ENCODE measurements around the gene KLHL36.

KLHL36 gene

DNA sequence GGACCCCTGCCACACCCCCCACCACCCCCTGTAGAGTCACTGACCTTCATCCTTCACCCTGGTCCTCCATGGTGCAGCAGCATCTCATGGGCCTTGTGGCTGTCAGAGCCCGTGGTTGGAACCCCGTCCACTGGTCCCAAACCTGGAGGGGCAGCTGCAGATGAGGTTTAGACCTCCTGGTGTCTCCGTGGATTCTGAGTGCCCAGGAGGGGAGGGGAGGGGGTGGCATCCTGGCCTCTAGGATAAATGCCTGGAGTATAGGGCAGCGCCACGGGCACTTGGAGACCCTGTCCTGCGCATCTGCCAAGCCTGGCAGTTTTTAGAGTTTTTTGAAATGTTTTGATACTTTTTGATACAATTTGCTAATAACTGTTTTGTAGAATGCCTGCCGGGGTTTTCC is 17.5 kb downstream of the KLHL36 start:
- no peak overlapping the region for H3K4me3 ChIP-seq (ENCODE audit: low read depth, low read length)
- TF ChIP-seq, protein P1, sequence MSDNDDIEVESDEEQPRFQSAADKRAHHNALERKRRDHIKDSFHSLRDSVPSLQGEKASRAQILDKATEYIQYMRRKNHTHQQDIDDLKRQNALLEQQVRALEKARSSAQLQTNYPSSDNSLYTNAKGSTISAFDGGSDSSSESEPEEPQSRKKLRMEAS (IDR thresholded peaks at IDR 0.05; ENCODE audit: low read depth, low read length) = no peak
- TF ChIP-seq MYC (IDR thresholded peaks at IDR 0.05; ENCODE audit: low read depth, low read length) = no peak
- no peak for TF ChIP-seq POLR2A (IDR thresholded peaks at IDR 0.05; ENCODE audit: extremely low read depth, insufficient read length)
- TF ChIP-seq, protein P2, sequence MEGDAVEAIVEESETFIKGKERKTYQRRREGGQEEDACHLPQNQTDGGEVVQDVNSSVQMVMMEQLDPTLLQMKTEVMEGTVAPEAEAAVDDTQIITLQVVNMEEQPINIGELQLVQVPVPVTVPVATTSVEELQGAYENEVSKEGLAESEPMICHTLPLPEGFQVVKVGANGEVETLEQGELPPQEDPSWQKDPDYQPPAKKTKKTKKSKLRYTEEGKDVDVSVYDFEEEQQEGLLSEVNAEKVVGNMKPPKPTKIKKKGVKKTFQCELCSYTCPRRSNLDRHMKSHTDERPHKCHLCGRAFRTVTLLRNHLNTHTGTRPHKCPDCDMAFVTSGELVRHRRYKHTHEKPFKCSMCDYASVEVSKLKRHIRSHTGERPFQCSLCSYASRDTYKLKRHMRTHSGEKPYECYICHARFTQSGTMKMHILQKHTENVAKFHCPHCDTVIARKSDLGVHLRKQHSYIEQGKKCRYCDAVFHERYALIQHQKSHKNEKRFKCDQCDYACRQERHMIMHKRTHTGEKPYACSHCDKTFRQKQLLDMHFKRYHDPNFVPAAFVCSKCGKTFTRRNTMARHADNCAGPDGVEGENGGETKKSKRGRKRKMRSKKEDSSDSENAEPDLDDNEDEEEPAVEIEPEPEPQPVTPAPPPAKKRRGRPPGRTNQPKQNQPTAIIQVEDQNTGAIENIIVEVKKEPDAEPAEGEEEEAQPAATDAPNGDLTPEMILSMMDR (IDR thresholded peaks at IDR 0.05; ENCODE audit: low read depth, low read length) = no peak
- no peak for DNase-seq (ENCODE audit: low read depth)

DNA sequence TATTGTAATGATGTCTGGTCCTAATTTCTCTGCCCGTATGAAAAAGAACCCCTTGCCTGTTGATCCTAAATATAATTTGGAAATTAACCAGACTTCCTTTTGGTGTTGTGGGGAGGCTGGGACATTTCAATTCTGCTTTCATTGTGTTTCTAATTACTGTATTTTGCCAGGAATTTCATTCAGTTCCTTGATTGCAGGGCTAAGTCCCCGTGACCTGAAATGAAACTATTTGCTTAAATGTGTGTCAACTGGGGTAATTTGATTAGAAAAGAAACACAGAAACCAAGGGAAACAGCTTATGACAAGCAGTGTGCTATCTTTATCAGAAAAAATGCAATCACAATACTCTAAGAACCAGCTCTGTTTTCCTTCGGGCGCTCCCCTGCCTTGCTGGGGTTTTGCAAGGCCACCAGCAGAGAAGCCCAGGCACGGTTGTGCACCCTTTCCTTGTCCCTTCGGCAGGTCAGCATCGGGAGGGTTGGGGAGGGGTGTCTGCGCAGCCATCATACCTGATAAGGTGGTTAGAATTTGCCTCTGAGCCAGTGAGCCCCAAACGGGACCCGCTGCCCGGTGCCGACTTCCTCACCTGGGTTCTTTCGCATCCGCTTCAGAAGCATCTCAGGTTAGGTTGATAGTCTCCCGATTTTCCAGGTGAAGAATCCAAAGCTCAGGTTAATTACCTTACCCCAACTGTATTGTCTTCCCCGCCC is 19.4 kb downstream of the KLHL36 start:
- TF ChIP-seq, protein P1 (IDR thresholded peaks at IDR 0.05; ENCODE audit: low read depth, low read length) = no peak
- TF ChIP-seq, protein P2 (IDR thresholded peaks at IDR 0.05; ENCODE audit: low read depth, low read length) = no peak
- TF ChIP-seq POLR2A (IDR thresholded peaks at IDR 0.05; ENCODE audit: extremely low read depth, insufficient read length) = no peak
- TF ChIP-seq MYC (IDR thresholded peaks at IDR 0.05; ENCODE audit: low read depth, low read length) = no peak
- no peak overlapping the region for H3K4me3 ChIP-seq (ENCODE audit: low read depth, low read length)
- DNase-seq (ENCODE audit: low read depth) = no peak

DNA sequence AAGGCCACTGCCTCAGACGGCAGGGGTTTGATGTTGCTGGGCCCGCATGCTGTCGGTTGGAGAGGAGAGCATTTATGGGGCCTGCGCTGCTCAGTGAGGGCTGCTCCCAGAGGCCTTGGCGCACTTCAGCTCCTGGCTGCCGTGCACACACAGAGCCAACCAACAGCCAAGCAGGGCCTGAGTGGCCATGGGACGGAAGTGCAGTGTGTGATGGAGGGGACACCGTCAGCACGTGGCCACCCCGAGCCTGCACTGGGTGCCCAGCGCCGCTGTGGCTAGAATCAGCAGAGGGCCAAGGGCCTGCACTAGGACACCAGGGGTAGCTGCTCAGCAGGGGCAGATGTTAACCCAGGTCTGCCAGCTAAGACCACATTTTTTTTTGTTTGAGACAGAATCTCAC is 21.8 kb downstream of the KLHL36 start:
- no peak for DNase-seq (ENCODE audit: low read depth)
- H3K4me3 ChIP-seq (ENCODE audit: low read depth, low read length) = no peak overlapping the region
- TF ChIP-seq, protein P2 (IDR thresholded peaks at IDR 0.05; ENCODE audit: low read depth, low read length) = no peak
- TF ChIP-seq MYC (IDR thresholded peaks at IDR 0.05; ENCODE audit: low read depth, low read length) = no peak
- no peak for TF ChIP-seq POLR2A (IDR thresholded peaks at IDR 0.05; ENCODE audit: extremely low read depth, insufficient read length)
- TF ChIP-seq, protein P1 (IDR thresholded peaks at IDR 0.05; ENCODE audit: low read depth, low read length) = no peak

DNA sequence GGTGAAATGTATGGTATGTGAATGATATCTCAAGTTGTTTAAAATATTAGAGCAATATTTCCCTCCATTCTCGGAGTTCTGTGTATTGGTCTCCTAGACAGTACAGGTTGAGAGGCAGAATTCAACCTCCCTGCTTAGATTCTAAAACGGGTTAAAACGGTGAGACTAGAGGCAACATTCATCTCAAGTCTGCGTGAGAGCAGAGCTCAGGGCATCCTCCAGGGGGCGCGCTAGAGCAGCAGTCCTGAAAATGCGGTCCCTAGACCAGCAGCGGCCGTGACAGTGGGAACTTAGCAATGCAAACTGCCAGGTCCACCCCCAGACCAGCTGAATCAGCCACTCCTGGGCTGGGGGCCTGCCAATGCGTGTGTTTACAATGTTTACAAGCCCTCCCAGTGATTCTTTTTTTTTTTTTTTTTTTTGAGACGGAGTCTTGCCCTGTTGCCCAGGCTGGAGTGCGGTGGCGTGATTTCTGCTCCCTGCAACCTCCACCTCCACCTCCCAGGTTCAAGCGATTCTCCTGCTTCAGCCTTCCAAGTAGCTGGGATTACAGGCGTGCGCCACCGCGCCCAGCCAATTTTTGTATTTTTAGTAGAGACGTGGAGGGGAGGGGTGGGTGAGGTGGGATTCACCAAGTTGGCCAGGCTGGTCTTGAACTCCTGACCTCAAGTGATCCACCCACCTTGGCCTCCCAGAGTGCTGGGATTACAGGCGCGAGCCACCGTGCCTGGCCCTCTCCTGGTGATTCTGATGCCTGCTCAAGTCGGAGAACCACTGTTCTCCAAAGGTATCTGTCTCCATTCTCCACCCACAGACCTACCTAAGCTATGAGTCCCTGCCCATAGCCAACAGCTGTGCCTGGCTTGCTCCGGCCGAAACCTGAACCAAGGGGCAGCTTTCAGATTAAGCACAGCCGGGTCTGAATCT is 24.2 kb downstream of the KLHL36 start:
- no peak overlapping the region for H3K4me3 ChIP-seq (ENCODE audit: low read depth, low read length)
- DNase-seq (ENCODE audit: low read depth) = peak; percentile 88
- TF ChIP-seq, protein P1 (IDR thresholded peaks at IDR 0.05; ENCODE audit: low read depth, low read length) = 0 out of 2 replicates have a peak, but pooled peaks have one; percentile 43
- TF ChIP-seq MYC (IDR thresholded peaks at IDR 0.05; ENCODE audit: low read depth, low read length) = peak; percentile 46
- no peak for TF ChIP-seq POLR2A (IDR thresholded peaks at IDR 0.05; ENCODE audit: extremely low read depth, insufficient read length)
- TF ChIP-seq, protein P2 (IDR thresholded peaks at IDR 0.05; ENCODE audit: low read depth, low read length) = peak; percentile 93

DNA sequence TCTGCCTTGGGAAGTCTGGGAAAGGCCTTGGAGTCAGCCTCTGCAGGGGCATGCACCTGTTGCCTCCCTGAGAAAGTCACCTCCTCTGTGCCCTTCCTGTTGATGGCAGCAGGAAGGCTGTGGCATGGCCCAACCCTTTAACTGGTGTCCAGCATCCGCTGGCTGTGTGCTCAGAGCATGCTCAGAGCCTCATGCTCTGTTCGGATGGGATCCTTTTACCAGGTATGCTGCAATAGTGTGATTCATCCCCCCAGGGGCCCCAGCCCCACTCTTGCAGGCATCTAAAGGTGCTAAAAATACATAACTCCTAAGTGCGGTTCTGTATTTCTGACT is 24.9 kb downstream of the KLHL36 start:
- TF ChIP-seq MYC (IDR thresholded peaks at IDR 0.05; ENCODE audit: low read depth, low read length) = no peak
- TF ChIP-seq, protein P2 (IDR thresholded peaks at IDR 0.05; ENCODE audit: low read depth, low read length) = no peak
- TF ChIP-seq, protein P1 (IDR thresholded peaks at IDR 0.05; ENCODE audit: low read depth, low read length) = no peak
- TF ChIP-seq POLR2A (IDR thresholded peaks at IDR 0.05; ENCODE audit: extremely low read depth, insufficient read length) = no peak
- H3K4me3 ChIP-seq (ENCODE audit: low read depth, low read length) = no peak overlapping the region
- peak; percentile 92 for DNase-seq (ENCODE audit: low read depth)

Data from NB4 (cell line).